ENCODE data around the gene ATP2A1.

DNA sequence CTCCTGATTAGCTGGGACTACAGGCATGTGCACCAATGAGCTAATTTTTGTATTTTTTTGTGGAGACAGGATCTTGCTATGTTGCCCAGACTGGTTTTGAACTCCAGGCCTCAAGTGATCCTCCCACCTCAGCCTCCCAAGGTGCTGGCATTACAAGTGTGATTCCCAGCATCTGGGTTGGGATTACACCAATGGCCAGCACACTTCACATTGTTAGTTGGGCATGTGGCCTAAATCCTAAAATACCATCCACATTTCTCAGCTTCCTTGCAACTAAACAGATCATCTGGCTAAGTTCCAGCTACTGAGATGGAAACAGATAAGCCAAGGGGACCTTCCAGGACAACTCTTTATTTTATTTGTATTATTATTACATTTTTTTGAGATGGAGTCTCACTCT, 36.9 kb downstream of the ATP2A1 start:
- TF ChIP-seq, protein P1, sequence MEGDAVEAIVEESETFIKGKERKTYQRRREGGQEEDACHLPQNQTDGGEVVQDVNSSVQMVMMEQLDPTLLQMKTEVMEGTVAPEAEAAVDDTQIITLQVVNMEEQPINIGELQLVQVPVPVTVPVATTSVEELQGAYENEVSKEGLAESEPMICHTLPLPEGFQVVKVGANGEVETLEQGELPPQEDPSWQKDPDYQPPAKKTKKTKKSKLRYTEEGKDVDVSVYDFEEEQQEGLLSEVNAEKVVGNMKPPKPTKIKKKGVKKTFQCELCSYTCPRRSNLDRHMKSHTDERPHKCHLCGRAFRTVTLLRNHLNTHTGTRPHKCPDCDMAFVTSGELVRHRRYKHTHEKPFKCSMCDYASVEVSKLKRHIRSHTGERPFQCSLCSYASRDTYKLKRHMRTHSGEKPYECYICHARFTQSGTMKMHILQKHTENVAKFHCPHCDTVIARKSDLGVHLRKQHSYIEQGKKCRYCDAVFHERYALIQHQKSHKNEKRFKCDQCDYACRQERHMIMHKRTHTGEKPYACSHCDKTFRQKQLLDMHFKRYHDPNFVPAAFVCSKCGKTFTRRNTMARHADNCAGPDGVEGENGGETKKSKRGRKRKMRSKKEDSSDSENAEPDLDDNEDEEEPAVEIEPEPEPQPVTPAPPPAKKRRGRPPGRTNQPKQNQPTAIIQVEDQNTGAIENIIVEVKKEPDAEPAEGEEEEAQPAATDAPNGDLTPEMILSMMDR (IDR thresholded peaks at IDR 0.05; ENCODE audit: extremely low read depth in 1 of 2, insufficient read depth in 1 of 2, low read depth in 1 of 2, low read length in 2 of 2), result no peak
- TF ChIP-seq EZH2 (IDR thresholded peaks at IDR 0.05; ENCODE audit: borderline replicate concordance, low read depth, low read length, severe bottlenecking) (no peak), POLR2AphosphoS5 (IDR thresholded peaks at IDR 0.05; ENCODE audit: insufficient read depth, low read depth, low read length) (peak; percentile 29), FOS (IDR thresholded peaks at IDR 0.05; ENCODE audit: borderline replicate concordance, insufficient read depth, low read length) (no peak), POLR2A (IDR thresholded peaks at IDR 0.05; ENCODE audit: low read depth, low read length) (no peak), JUN (IDR thresholded peaks at IDR 0.05; ENCODE audit: borderline replicate concordance, insufficient read depth, insufficient read length, low read depth) (no peak)
